HG02678 (cell line): Measurements from ENCODE around the gene TMEM175.

ENCODE experiments used
- ATAC-seq: cut with Tn5 transposase; IDR thresholded peaks from one replicate; pipeline ENCODE4 v1.9.1; 2021; ENCODE audit warnings: mild to moderate bottlenecking, moderate library complexity; ENCODE audit not compliant: unreplicated experiment

Gene TMEM175

GRCh38 chr4:898869-899555, 33.2 kb upstream of the TMEM175 start:
- no peak for ATAC-seq

GRCh38 chr4:899556-899906, 32.7 kb upstream of the TMEM175 start:
- no peak for ATAC-seq

- ATAC-seq, result no peak
These were observed 32.2 kb upstream of the TMEM175 start for GRCh38 chr4:900073-900472.

- no peak for ATAC-seq
These were observed 31.5 kb upstream of the TMEM175 start for GRCh38 chr4:900721-901120.

- no peak for ATAC-seq
These were observed 30.9 kb upstream of the TMEM175 start for GRCh38 chr4:901192-901910.

- ATAC-seq, result no peak
These were observed 28.9 kb upstream of the TMEM175 start for GRCh38 chr4:903066-904046.

- no peak for ATAC-seq
These were observed 26.5 kb upstream of the TMEM175 start for GRCh38 chr4:905485-906338.

GRCh38 chr4:906339-907102, 25.7 kb upstream of the TMEM175 start:
- no peak for ATAC-seq

GRCh38 chr4:907103-907400, 25.2 kb upstream of the TMEM175 start:
- no peak for ATAC-seq

GRCh38 chr4:907691-908425, 24.4 kb upstream of the TMEM175 start:
- no peak for ATAC-seq

- no peak for ATAC-seq
These were observed 23.1 kb upstream of the TMEM175 start for GRCh38 chr4:909131-909571.

GRCh38 chr4:909821-910220, 22.4 kb upstream of the TMEM175 start:
- no peak for ATAC-seq

GRCh38 chr4:910366-911091, 21.7 kb upstream of the TMEM175 start:
- no peak for ATAC-seq

- no peak for ATAC-seq
These were observed 21.0 kb upstream of the TMEM175 start for GRCh38 chr4:911221-911751.

GRCh38 chr4:911871-912490, 20.3 kb upstream of the TMEM175 start:
- ATAC-seq, result no peak

GRCh38 chr4:912548-913279, 19.5 kb upstream of the TMEM175 start:
- no peak for ATAC-seq

GRCh38 chr4:913280-913618, 19.0 kb upstream of the TMEM175 start:
- no peak for ATAC-seq
